ENCODE results near the gene SLC25A39.

DNA sequence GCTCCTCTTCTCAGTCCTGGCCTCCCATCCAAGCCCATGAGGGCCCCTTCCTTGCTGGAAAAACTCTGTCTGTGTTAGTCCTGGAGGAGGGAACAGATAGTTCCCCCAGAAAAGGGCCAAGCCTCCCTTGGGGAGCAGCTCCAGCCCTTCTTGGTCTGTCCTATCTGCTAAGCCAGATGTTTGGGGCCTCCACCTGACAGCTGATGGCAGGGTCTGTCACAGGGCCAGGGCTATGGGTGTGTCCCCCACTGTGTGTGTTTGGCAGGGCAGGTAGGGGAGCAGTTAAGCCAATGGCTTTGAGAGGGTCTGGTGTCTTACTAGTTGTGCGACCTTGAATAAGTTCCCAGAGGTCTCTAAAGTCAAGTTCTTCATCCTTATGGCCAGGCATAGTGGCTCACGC, 43.1 kb downstream of the SLC25A39 start:
- TF ChIP-seq, protein P1, sequence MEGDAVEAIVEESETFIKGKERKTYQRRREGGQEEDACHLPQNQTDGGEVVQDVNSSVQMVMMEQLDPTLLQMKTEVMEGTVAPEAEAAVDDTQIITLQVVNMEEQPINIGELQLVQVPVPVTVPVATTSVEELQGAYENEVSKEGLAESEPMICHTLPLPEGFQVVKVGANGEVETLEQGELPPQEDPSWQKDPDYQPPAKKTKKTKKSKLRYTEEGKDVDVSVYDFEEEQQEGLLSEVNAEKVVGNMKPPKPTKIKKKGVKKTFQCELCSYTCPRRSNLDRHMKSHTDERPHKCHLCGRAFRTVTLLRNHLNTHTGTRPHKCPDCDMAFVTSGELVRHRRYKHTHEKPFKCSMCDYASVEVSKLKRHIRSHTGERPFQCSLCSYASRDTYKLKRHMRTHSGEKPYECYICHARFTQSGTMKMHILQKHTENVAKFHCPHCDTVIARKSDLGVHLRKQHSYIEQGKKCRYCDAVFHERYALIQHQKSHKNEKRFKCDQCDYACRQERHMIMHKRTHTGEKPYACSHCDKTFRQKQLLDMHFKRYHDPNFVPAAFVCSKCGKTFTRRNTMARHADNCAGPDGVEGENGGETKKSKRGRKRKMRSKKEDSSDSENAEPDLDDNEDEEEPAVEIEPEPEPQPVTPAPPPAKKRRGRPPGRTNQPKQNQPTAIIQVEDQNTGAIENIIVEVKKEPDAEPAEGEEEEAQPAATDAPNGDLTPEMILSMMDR (IDR thresholded peaks at IDR 0.05; ENCODE audit: insufficient read depth, low read depth, low read length) = no peak
- no peak for TF ChIP-seq EZH2 (IDR thresholded peaks at IDR 0.05; ENCODE audit: insufficient read depth, low read length)
